PC-3 (cell line): Measurements from ENCODE around the gene PTPRN2. TPM values are rescaled to one million over a fixed set of nuclear protein-coding genes. Genes with fewer than 3 reads are reported as not detected.

Source experiments
- ATAC-seq: fragments of 200-7000 bp; cut with Tn5 transposase; 2 replicates; pipeline ENCODE4 v1.9.1; 2020; ENCODE audit warnings: mild to moderate bottlenecking, moderate library complexity
- BruUV-seq: library from RNA; stranded (reverse); fragments of 400-500 nt; replicated peaks from 2 replicates; lab custom pipeline; 2021; lab: Mats Ljungman, UMichigan
- CTCF ChIA-PET: fragments of 300-600 bp; sonication (Branson Sonifier 250); formaldehyde crosslinking; loops from one replicate; lab custom pipeline; 2022; ENCODE audit warnings: antibody characterized with exemption; lab: Charles Lee
- POLR2A ChIA-PET: fragments of 300-600 bp; sonication (Branson Sonifier 250); formaldehyde crosslinking; loops from one replicate; lab custom pipeline; 2022; ENCODE audit warnings: antibody characterized with exemption; ENCODE audit not compliant: unreplicated experiment; lab: Charles Lee
- DNase-seq: peaks from one replicate; pipeline ENCODE4 v3.0.0-alpha.2; 2015
- H2AFZ ChIP-seq: fragments of 300-600 bp; sonication (generic); 2 replicates; pipeline ENCODE4 v1.6.0; 2016; ENCODE audit warnings: antibody characterized with exemption, low read length
- H3F3A ChIP-seq: fragments of 300-600 bp; sonication (generic); one replicate; pipeline ENCODE4 v1.6.0; 2017; ENCODE audit warnings: antibody characterized with exemption, low read length, control low read depth, mild to moderate bottlenecking; ENCODE audit not compliant: unreplicated experiment
- H3K27ac ChIP-seq: fragments of 300-600 bp; sonication (generic); 2 replicates; pipeline ENCODE4 v1.5.1; 2016; ENCODE audit warnings: mild to moderate bottlenecking, low read length
- H3K27me3 ChIP-seq: fragments of 300-600 bp; sonication (generic); 2 replicates; pipeline ENCODE4 v1.6.1; 2016; ENCODE audit warnings: low read length, mixed read lengths
- H3K36me3 ChIP-seq: fragments of 300-600 bp; sonication (generic); 2 replicates; pipeline ENCODE4 v1.6.1; 2016; ENCODE audit warnings: low read depth, mixed run types, low read length, mixed read lengths
- H3K4me1 ChIP-seq: fragments of 300-600 bp; sonication (generic); 2 replicates; pipeline ENCODE4 v1.5.1; 2016; ENCODE audit warnings: low read length; ENCODE audit not compliant: insufficient read depth
- H3K4me2 ChIP-seq: fragments of 300-600 bp; sonication (generic); 2 replicates; pipeline ENCODE4 v1.6.0; 2016; ENCODE audit warnings: low read length
- H3K4me3 ChIP-seq: fragments of 300-600 bp; sonication (generic); 2 replicates; pipeline ENCODE4 v1.5.1; 2016; ENCODE audit warnings: mild to moderate bottlenecking, low read length, mixed read lengths
- H3K79me2 ChIP-seq: fragments of 300-600 bp; sonication (generic); 2 replicates; pipeline ENCODE4 v1.6.1; 2017; ENCODE audit warnings: low read length, mixed read lengths
- H3K9ac ChIP-seq: fragments of 300-600 bp; sonication (generic); 2 replicates; pipeline ENCODE4 v1.6.0; 2016; ENCODE audit warnings: mild to moderate bottlenecking, low read length
- H3K9me2 ChIP-seq: fragments of 300-600 bp; sonication (generic); replicated peaks from 2 replicates; pipeline ENCODE4 v1.6.1; 2016; ENCODE audit warnings: mixed run types, low read length, mixed read lengths
- H3K9me3 ChIP-seq: fragments of 300-600 bp; sonication (generic); 2 replicates; pipeline ENCODE4 v1.6.1; 2016; ENCODE audit warnings: low read length, mixed read lengths
- H4K20me1 ChIP-seq: fragments of 300-600 bp; sonication (generic); 2 replicates; pipeline ENCODE4 v1.6.1; 2016; ENCODE audit warnings: low read length, mixed read lengths
- CTCF ChIP-seq: fragments of 300-600 bp; sonication (generic); conservative IDR thresholded peaks from 2 replicates; pipeline ENCODE4 v1.5.1; 2017; ENCODE audit warnings: antibody characterized with exemption, low read depth, mild to moderate bottlenecking, low read length
- EZH2 ChIP-seq: fragments of 300-600 bp; sonication (generic); IDR thresholded peaks from one replicate; pipeline ENCODE4 v1.6.1; 2017; ENCODE audit warnings: antibody characterized with exemption, mild to moderate bottlenecking, low read length; ENCODE audit not compliant: unreplicated experiment
- EZH2phosphoT487 ChIP-seq: fragments of 300-600 bp; sonication (generic); IDR thresholded peaks from 2 replicates; pipeline ENCODE4 v1.6.1; 2018; ENCODE audit warnings: mild to moderate bottlenecking, antibody characterized with exemption, low read length, borderline replicate concordance
- intact Hi-C: fragments of 100-400 bp; cut with micrococcal nuclease; formaldehyde crosslinking; loops from 2 replicates; pipeline ENCODE4 v1.9.0; 2023
- total RNA-seq: library from RNA; depleted of rRNA; stranded (reverse); fragments of >200 nt; gene quantifications from 2 replicates; pipeline ENCODE4 v1.2.3, GENCODE V29; 2014

The PTPRN2 gene
- total RNA-seq, 1 experiment from 2014 or later = 3.2 TPM

GRCh38 chr7:157686285-157686894 lies 901.2 kb downstream of the PTPRN2 start:
- TF ChIP-seq EZH2phosphoT487 (no peak), CTCF (no peak), EZH2 (no peak)
- no peak overlapping the region for H3K9ac ChIP-seq
- H2AFZ ChIP-seq = no peak overlapping the region
- H3F3A ChIP-seq = no peaks in the 10 kb centered on the region
- ChIA-PET CTCF (no interaction called here), POLR2A (no interaction called here)
- H3K27me3 ChIP-seq = no peaks in the 10 kb centered on the region
- intact Hi-C loops = no loop called here
- no peaks in the 10 kb centered on the region for H3K9me3 ChIP-seq
- DNase-seq (no peak), ATAC-seq (no peak)
- BruUV-seq = no TSS peak
- H3K9me2 ChIP-seq = no peaks in the 10 kb centered on the region
- peaks cover 11% of the 10 kb centered on the region for H3K79me2 ChIP-seq
- H3K4me2 ChIP-seq = no peak overlapping the region
- H3K27ac ChIP-seq = no peak overlapping the region
- H3K4me3 ChIP-seq = no peak overlapping the region
- H3K4me1 ChIP-seq = peaks cover 8% of the 10 kb centered on the region; the same call in 1 of the 2 replicates
- H3K36me3 ChIP-seq = peaks cover 7% of the 10 kb centered on the region; the same call in 1 of the 2 replicates
- H4K20me1 ChIP-seq = no peaks in the 10 kb centered on the region

- no peaks in the 10 kb centered on the region for H4K20me1 ChIP-seq
- no peaks in the 10 kb centered on the region for H3F3A ChIP-seq
- POLR2A ChIA-PET = no interaction called here
- CTCF ChIA-PET = no interaction called here
- no peak overlapping the region for H3K9ac ChIP-seq
- H3K4me3 ChIP-seq = no peak overlapping the region
- no peak overlapping the region for H2AFZ ChIP-seq
- no peak overlapping the region for H3K27ac ChIP-seq
- no peaks in the 10 kb centered on the region for H3K9me3 ChIP-seq
- H3K79me2 ChIP-seq = peaks cover 11% of the 10 kb centered on the region
- H3K27me3 ChIP-seq = no peaks in the 10 kb centered on the region
- H3K4me2 ChIP-seq = no peak overlapping the region
- H3K9me2 ChIP-seq = no peaks in the 10 kb centered on the region
- intact Hi-C loops = no loop called here
- BruUV-seq = no TSS peak
- peaks cover 8% of the 10 kb centered on the region; the same call in 1 of the 2 replicates for H3K4me1 ChIP-seq
- H3K36me3 ChIP-seq = peaks cover 7% of the 10 kb centered on the region; the same call in 1 of the 2 replicates
- DNase-seq (no peak), ATAC-seq (no peak)
- TF ChIP-seq CTCF = no peak
- TF ChIP-seq EZH2 = no peak
- no peak for TF ChIP-seq EZH2phosphoT487
Measured at GRCh38 chr7:157685430-157686284, 902.0 kb downstream of the PTPRN2 start.
